ENCODE results near the gene CNIH3. TPM values are rescaled to one million over a fixed set of nuclear protein-coding genes. Genes with fewer than 3 reads are reported as not detected.

The CNIH3 gene
- total and polyA plus RNA-seq, 2 donors (not counting 1 experiment from before 2014, with no cell fraction given), result 0.72 to 1.8 TPM

DNA sequence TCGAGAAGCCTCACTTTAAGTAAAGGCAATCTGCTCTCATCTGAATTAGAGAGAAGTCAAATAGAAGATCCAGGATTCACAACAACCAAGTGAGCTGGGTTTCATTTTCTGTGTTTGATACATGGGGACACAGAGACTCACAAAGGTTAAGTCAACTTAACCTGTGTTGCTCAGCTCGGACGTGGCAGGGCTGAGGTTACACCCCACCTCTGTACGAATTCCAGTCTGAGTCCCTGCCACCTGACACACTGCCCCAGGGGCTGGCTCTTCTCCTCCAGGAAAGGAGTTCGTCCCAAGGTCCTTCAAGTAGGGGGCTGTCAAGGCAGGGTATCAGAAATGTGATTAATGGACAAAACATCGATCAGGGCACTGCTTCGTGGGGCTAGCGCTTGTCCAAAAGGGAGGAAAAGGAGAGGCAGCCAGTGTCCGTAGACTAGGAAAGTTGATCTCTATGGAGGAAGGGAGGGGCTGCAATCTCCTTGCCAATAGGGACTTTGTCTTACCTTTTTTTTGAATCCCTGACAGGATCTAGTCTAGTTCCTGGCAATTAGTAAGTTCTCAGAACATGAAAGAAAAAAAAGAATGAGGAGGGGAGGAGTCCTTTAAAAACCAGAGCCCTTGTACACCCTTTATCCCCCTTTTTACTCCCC, 116.4 kb downstream of the CNIH3 start:
- no peak overlapping the region for H3K27ac Mint-ChIP-seq
- Histone ChIP-seq H3K9me3 (ENCODE audit: control extremely low read depth in 1 of 3, control insufficient read depth in 2 of 3, insufficient read depth in 1 of 3, low read length in 2 of 3) (no peaks in the 10 kb centered on the region), H3K4me3 (ENCODE audit: control extremely low read depth in 1 of 5, extremely low read depth in 1 of 5, insufficient read depth in 1 of 5, low read depth in 2 of 5, low read length in 4 of 5) (no peak overlapping the region), H3K79me2 (ENCODE audit: control insufficient read depth, insufficient read depth, low read length) (no peaks in the 10 kb centered on the region), H3K27ac (ENCODE audit: low read length in 2 of 2) (no peak overlapping the region), H2AFZ (ENCODE audit: insufficient read depth, low read depth, low read length, poor library complexity, severe bottlenecking) (no peak overlapping the region), H3K36me3 (replicated peaks in 1 of 2; ENCODE audit: control extremely low read depth in 1 of 2, control insufficient read depth in 1 of 2, extremely low read depth in 1 of 2, insufficient read depth in 2 of 2, low read length in 1 of 2) (no peaks in the 10 kb centered on the region), H3K4me1 (ENCODE audit: control insufficient read depth in 2 of 2, insufficient read depth in 2 of 2, low read length in 2 of 2) (no peaks in the 10 kb centered on the region), H4K20me1 (ENCODE audit: control insufficient read depth, insufficient read depth, low read length, poor library complexity, severe bottlenecking) (no peaks in the 10 kb centered on the region), H3K4me2 (replicated peaks; ENCODE audit: low read depth, low read length, poor library complexity, severe bottlenecking) (no peak overlapping the region), H3K27me3 (replicated peaks in 1 of 4; ENCODE audit: control extremely low read depth in 1 of 4, control insufficient read depth in 3 of 4, insufficient read depth in 4 of 4, low read length in 3 of 4) (no peaks in the 10 kb centered on the region), H3K9ac (ENCODE audit: low read length) (no peak overlapping the region)
- H3K27me3 Mint-ChIP-seq, result no peaks in the 10 kb centered on the region
- H3K9me3 Mint-ChIP-seq (ENCODE audit: insufficient read depth), result no peaks in the 10 kb centered on the region
- WGBS (ENCODE audit: insufficient coverage), result 93% methylated on average over 8 of the region's 9 CpGs
- DNase-seq, result no peak
- ChIA-PET CTCF (no interaction called here), POLR2A (no interaction called here)
- TF ChIP-seq EZH2 (IDR thresholded peaks at IDR 0.05; ENCODE audit: borderline replicate concordance, insufficient read depth, low read depth, low read length, poor library complexity, severe bottlenecking), result no peak
- TF ChIP-seq, protein P1, sequence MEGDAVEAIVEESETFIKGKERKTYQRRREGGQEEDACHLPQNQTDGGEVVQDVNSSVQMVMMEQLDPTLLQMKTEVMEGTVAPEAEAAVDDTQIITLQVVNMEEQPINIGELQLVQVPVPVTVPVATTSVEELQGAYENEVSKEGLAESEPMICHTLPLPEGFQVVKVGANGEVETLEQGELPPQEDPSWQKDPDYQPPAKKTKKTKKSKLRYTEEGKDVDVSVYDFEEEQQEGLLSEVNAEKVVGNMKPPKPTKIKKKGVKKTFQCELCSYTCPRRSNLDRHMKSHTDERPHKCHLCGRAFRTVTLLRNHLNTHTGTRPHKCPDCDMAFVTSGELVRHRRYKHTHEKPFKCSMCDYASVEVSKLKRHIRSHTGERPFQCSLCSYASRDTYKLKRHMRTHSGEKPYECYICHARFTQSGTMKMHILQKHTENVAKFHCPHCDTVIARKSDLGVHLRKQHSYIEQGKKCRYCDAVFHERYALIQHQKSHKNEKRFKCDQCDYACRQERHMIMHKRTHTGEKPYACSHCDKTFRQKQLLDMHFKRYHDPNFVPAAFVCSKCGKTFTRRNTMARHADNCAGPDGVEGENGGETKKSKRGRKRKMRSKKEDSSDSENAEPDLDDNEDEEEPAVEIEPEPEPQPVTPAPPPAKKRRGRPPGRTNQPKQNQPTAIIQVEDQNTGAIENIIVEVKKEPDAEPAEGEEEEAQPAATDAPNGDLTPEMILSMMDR (IDR thresholded peaks at IDR 0.05), result no peak
- H3K4me3 Mint-ChIP-seq, result no peak overlapping the region
- H3K4me1 Mint-ChIP-seq, result peaks cover 11% of the 10 kb centered on the region
- no peak for ATAC-seq (ENCODE audit: low read depth)
- intact Hi-C loops (cut with micrococcal nuclease), result no loop called here

DNA sequence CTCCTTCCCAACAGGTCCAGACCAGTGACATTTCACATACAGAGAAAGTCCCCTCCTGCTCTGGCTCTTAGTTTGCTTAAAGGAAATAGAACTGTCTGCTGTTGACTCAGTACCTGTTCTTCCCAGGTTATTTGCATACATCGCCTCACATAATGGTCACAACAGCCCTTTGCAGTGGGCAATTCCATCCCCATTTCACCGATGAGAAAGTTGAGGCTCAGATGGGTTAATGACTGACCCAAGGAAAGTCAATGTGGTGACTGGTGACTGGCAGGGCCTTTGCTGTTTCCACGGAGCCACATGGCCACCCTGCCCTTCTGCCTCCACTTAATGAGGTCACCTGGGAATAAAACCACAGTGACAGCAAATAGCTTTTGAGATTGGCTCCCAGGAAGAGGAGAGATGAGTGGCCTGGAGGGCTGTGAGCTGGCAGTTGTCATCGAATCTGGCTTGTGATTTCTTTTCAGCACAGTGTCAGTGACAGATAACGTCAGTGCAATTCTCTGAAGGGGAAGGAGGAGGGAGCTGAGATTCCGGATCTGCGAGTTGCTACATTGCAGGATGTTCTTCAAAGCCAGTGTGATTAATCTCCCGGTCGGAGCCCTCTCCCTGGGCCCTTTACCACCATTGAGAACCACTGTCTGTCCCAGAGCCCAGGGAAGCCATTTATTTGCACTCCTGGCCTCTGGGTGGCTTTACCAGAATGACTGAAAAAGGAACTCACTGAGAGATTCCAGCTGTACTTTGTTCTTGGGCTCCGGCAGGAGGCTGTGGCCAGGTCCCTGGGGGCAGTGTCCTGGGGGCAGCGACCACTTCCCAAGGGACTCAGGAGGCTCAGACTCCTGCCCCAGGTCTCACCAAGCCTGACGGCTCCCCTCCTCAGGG, 117.2 kb downstream of the CNIH3 start:
- intact Hi-C loops (cut with micrococcal nuclease), result no loop called here
- H3K4me1 ChIP-seq (ENCODE audit: control insufficient read depth in 2 of 2, insufficient read depth in 2 of 2, low read length in 2 of 2), result no peaks in the 10 kb centered on the region
- H3K4me1 Mint-ChIP-seq, result peaks cover 11% of the 10 kb centered on the region
- no peak overlapping the region for H2AFZ ChIP-seq (ENCODE audit: insufficient read depth, low read depth, low read length, poor library complexity, severe bottlenecking)
- H3K4me2 ChIP-seq (replicated peaks; ENCODE audit: low read depth, low read length, poor library complexity, severe bottlenecking), result no peak overlapping the region
- ChIA-PET POLR2A (no interaction called here), CTCF (no interaction called here)
- H3K27ac Mint-ChIP-seq, result no peak overlapping the region
- H3K9me3 ChIP-seq (ENCODE audit: control extremely low read depth in 1 of 3, control insufficient read depth in 2 of 3, insufficient read depth in 1 of 3, low read length in 2 of 3), result no peaks in the 10 kb centered on the region
- H3K27ac ChIP-seq (ENCODE audit: low read length in 2 of 2), result no peak overlapping the region
- no peaks in the 10 kb centered on the region for H3K27me3 ChIP-seq (replicated peaks in 1 of 4; ENCODE audit: control extremely low read depth in 1 of 4, control insufficient read depth in 3 of 4, insufficient read depth in 4 of 4, low read length in 3 of 4)
- no peaks in the 10 kb centered on the region for H3K79me2 ChIP-seq (ENCODE audit: control insufficient read depth, insufficient read depth, low read length)
- H3K36me3 ChIP-seq (replicated peaks in 1 of 2; ENCODE audit: control extremely low read depth in 1 of 2, control insufficient read depth in 1 of 2, extremely low read depth in 1 of 2, insufficient read depth in 2 of 2, low read length in 1 of 2), result no peaks in the 10 kb centered on the region
- DNase-seq (no peak), ATAC-seq (ENCODE audit: low read depth) (no peak)
- no peak overlapping the region for H3K4me3 ChIP-seq (ENCODE audit: control extremely low read depth in 1 of 5, extremely low read depth in 1 of 5, insufficient read depth in 1 of 5, low read depth in 2 of 5, low read length in 4 of 5)
- no peaks in the 10 kb centered on the region for H3K27me3 Mint-ChIP-seq
- WGBS (ENCODE audit: insufficient coverage), result 76% methylated on average over 8 of the region's 12 CpGs
- TF ChIP-seq, protein P1 (IDR thresholded peaks at IDR 0.05), result no peak
- no peak for TF ChIP-seq EZH2 (IDR thresholded peaks at IDR 0.05; ENCODE audit: borderline replicate concordance, insufficient read depth, low read depth, low read length, poor library complexity, severe bottlenecking)
- H3K9me3 Mint-ChIP-seq (ENCODE audit: insufficient read depth), result no peaks in the 10 kb centered on the region
- H3K4me3 Mint-ChIP-seq, result no peak overlapping the region
- no peak overlapping the region for H3K9ac ChIP-seq (ENCODE audit: low read length)
- H4K20me1 ChIP-seq (ENCODE audit: control insufficient read depth, insufficient read depth, low read length, poor library complexity, severe bottlenecking), result no peaks in the 10 kb centered on the region

All from B cell (primary cell).